HEK293 (cell line): ENCODE measurements around the gene SPON1.

Experiments used
- CTCF ChIA-PET: fragments of 350-600 bp; formaldehyde crosslinking; extraction: SDS; loops from one replicate; lab custom pipeline; 2021; ENCODE audit warnings: antibody characterized with exemption; lab: Yijun Ruan, JAX
- POLR2A ChIA-PET: fragments of 300-600 bp; formaldehyde crosslinking; extraction: SDS; loops from one replicate; lab custom pipeline; 2020; ENCODE audit warnings: antibody characterized with exemption, inconsistent platforms; lab: Yijun Ruan, JAX
- H3K27ac ChIP-seq: fragments of 200-500 bp; sonication (Bioruptor generic); 2 replicates; pipeline ENCODE4 v1.5.1; 2014; ENCODE audit warnings: low read depth, low read length, control low read depth, inconsistent platforms; ENCODE audit errors: extremely low read depth
- H3K36me3 ChIP-seq, 2 experiments: fragments of 200-500 bp in 1 of 2; sonication (Bioruptor generic) in 1 of 2; 1 replicate in 1 of 2; 2 replicates in 1 of 2; pipeline ENCODE4 v1.5.1; 2014 to 2017; ENCODE audit warnings: inconsistent platforms in 2 of 2, low read length in 2 of 2; ENCODE audit not compliant: control insufficient read depth in 2 of 2, insufficient read depth in 1 of 2
- H3K4me1 ChIP-seq: fragments of 200-500 bp; sonication (Bioruptor generic); 2 replicates; pipeline ENCODE4 v1.5.1; 2014; ENCODE audit warnings: mild to moderate bottlenecking, low read length, inconsistent platforms; ENCODE audit not compliant: control insufficient read depth, insufficient read depth
- H3K4me3 ChIP-seq: 2 replicates; pipeline ENCODE4 v1.5.1; 2011; ENCODE audit warnings: low read depth, mild to moderate bottlenecking, control low read depth, low read length, moderate library complexity
- H3K9me3 ChIP-seq: fragments of 200-500 bp; sonication (Bioruptor generic); 2 replicates; pipeline ENCODE4 v1.5.1; 2014; ENCODE audit warnings: low read depth, low read length, inconsistent platforms; ENCODE audit not compliant: control insufficient read depth, insufficient read depth
- FEZF1 ChIP-seq: fragments of 450-650 bp; formaldehyde crosslinking; IDR thresholded peaks from 2 replicates; pipeline ENCODE4 v1.5.1; 2016; ENCODE audit warnings: missing biosample characterization, missing genetic modification characterization
- HOXA7 ChIP-seq: sonication (generic); formaldehyde crosslinking; IDR thresholded peaks from 2 replicates; pipeline ENCODE4 v1.8.1; 2022; ENCODE audit warnings: missing genetic modification reagents, borderline replicate concordance
- IKZF3 ChIP-seq: fragments of 450-650 bp; IDR thresholded peaks from 2 replicates; pipeline ENCODE4 v1.5.0; 2018; ENCODE audit warnings: missing biosample characterization, mild to moderate bottlenecking, missing genetic modification characterization, moderate library complexity
- KLF9 ChIP-seq: fragments of 450-650 bp; formaldehyde crosslinking; IDR thresholded peaks from 2 replicates; pipeline ENCODE4 v1.5.1; 2016; ENCODE audit warnings: missing biosample characterization, missing genetic modification characterization, low read depth
- SALL2 ChIP-seq: fragments of 450-650 bp; formaldehyde crosslinking; IDR thresholded peaks from 2 replicates; pipeline ENCODE4 v1.5.0; 2017; ENCODE audit warnings: missing biosample characterization, mild to moderate bottlenecking, missing genetic modification characterization, borderline replicate concordance
- SETDB1 ChIP-seq: IDR thresholded peaks from one replicate; pipeline ENCODE4 v1.6.1; 2017; ENCODE audit warnings: mild to moderate bottlenecking, low read length, moderate library complexity, mixed read lengths; ENCODE audit not compliant: insufficient read length
- SP7 ChIP-seq: fragments of 450-650 bp; formaldehyde crosslinking; IDR thresholded peaks from 2 replicates; pipeline ENCODE4 v1.5.1; 2016; ENCODE audit warnings: missing biosample characterization, missing genetic modification characterization
- TCF7L2 ChIP-seq: IDR thresholded peaks from 2 replicates; pipeline ENCODE4 v1.6.1; 2011; ENCODE audit warnings: low read depth, mild to moderate bottlenecking, inconsistent platforms, low read length, moderate library complexity, borderline replicate concordance
- YY1 ChIP-seq: fragments of 450-650 bp; formaldehyde crosslinking; IDR thresholded peaks from 2 replicates; pipeline ENCODE4 v1.5.1; 2018; ENCODE audit warnings: missing biosample characterization, missing genetic modification characterization
- ZFP37 ChIP-seq: fragments of 450-650 bp; formaldehyde crosslinking; IDR thresholded peaks from 2 replicates; pipeline ENCODE4 v1.5.1; 2016; ENCODE audit warnings: missing biosample characterization, missing genetic modification characterization
- ZNF10 ChIP-seq: fragments of 450-650 bp; formaldehyde crosslinking; IDR thresholded peaks from 2 replicates; pipeline ENCODE4 v1.5.1; 2017; ENCODE audit warnings: missing biosample characterization, missing genetic modification characterization
- ZNF133 ChIP-seq: fragments of 450-650 bp; formaldehyde crosslinking; IDR thresholded peaks from 2 replicates; pipeline ENCODE4 v1.5.1; 2016; ENCODE audit warnings: missing biosample characterization, missing genetic modification characterization
- ZNF174 ChIP-seq: fragments of 450-650 bp; formaldehyde crosslinking; IDR thresholded peaks from 2 replicates; pipeline ENCODE4 v1.5.0; 2017; ENCODE audit warnings: missing biosample characterization, mild to moderate bottlenecking, missing genetic modification characterization
- ZNF175 ChIP-seq: fragments of 450-650 bp; formaldehyde crosslinking; IDR thresholded peaks from 2 replicates; pipeline ENCODE4 v1.5.1; 2016; ENCODE audit warnings: missing biosample characterization, missing genetic modification characterization
- ZNF211 ChIP-seq: fragments of 450-650 bp; formaldehyde crosslinking; IDR thresholded peaks from 2 replicates; pipeline ENCODE4 v1.5.1; 2016; ENCODE audit warnings: low read depth, missing biosample characterization, missing genetic modification characterization
- ZNF239 ChIP-seq: fragments of 450-650 bp; formaldehyde crosslinking; IDR thresholded peaks from 2 replicates; pipeline ENCODE4 v1.5.1; 2016; ENCODE audit warnings: missing biosample characterization, missing genetic modification characterization
- ZNF335 ChIP-seq: fragments of 450-650 bp; formaldehyde crosslinking; conservative IDR thresholded peaks from 2 replicates; pipeline ENCODE4 v1.5.1; 2016; ENCODE audit warnings: missing biosample characterization, missing genetic modification characterization
- ZNF350 ChIP-seq: fragments of 450-650 bp; formaldehyde crosslinking; IDR thresholded peaks from 2 replicates; pipeline ENCODE4 v1.5.0; 2017; ENCODE audit warnings: missing biosample characterization, mild to moderate bottlenecking, missing genetic modification characterization
- ZNF391 ChIP-seq: fragments of 450-650 bp; formaldehyde crosslinking; IDR thresholded peaks from 2 replicates; pipeline ENCODE4 v1.5.1; 2016; ENCODE audit warnings: low read depth, missing biosample characterization, missing genetic modification characterization, borderline replicate concordance
- ZNF48 ChIP-seq: fragments of 450-650 bp; formaldehyde crosslinking; IDR thresholded peaks from 2 replicates; pipeline ENCODE4 v1.5.1; 2016; ENCODE audit warnings: missing biosample characterization, missing genetic modification characterization
- ZNF501 ChIP-seq: fragments of 450-650 bp; formaldehyde crosslinking; IDR thresholded peaks from 2 replicates; pipeline ENCODE4 v1.5.1; 2016; ENCODE audit warnings: missing biosample characterization, missing genetic modification characterization
- ZNF529 ChIP-seq: fragments of 450-650 bp; formaldehyde crosslinking; IDR thresholded peaks from 2 replicates; pipeline ENCODE4 v1.5.1; 2017; ENCODE audit warnings: missing genetic modification characterization, missing biosample characterization; ENCODE audit not compliant: insufficient replicate concordance
- ZNF596 ChIP-seq: fragments of 450-650 bp; IDR thresholded peaks from 2 replicates; pipeline ENCODE4 v1.5.0; 2018; ENCODE audit warnings: missing biosample characterization, mild to moderate bottlenecking, missing genetic modification characterization, moderate library complexity
- ZNF660 ChIP-seq: fragments of 450-650 bp; IDR thresholded peaks from 2 replicates; pipeline ENCODE4 v1.5.1; 2018; ENCODE audit warnings: missing biosample characterization, mild to moderate bottlenecking, missing genetic modification characterization
- TF ChIP-seq, protein P1 (sequence below): fragments of 450-650 bp; formaldehyde crosslinking; IDR thresholded peaks from 2 replicates; pipeline ENCODE4 v1.5.1; 2016; ENCODE audit warnings: missing biosample characterization, missing genetic modification characterization, low read depth
- TF ChIP-seq, protein P2 (sequence below): fragments of 450-650 bp; formaldehyde crosslinking; IDR thresholded peaks from 2 replicates; pipeline ENCODE4 v1.5.1; 2016; ENCODE audit warnings: missing biosample characterization, missing genetic modification characterization, borderline replicate concordance
- TF ChIP-seq, protein P3 (sequence below): fragments of 450-650 bp; formaldehyde crosslinking; conservative IDR thresholded peaks from 2 replicates; pipeline ENCODE4 v1.5.1; 2016; ENCODE audit warnings: low read depth, missing biosample characterization, missing genetic modification characterization

Gene SPON1

DNA sequence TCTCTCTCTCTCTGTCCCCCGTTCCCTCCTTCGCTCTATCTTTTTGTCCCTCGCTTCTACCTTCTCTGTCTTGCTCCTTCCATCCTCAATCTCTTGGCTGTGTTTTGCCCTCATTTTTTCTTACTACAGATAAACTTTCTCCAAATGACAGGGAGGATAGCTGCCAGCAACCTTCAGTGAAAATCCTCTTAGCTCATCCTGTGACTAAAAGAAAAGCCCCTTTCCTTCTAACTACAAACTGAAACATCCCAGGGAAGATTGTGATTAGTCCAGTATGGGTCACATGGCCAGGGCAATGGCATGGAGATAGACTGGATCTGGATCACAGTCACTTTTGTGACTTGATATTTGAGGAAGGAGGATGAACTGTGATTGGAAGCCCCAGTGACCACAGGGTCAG is 10.4 kb downstream of the SPON1 start:
- no peaks in the 10 kb centered on the region for H3K4me1 ChIP-seq
- no peak overlapping the region for H3K27ac ChIP-seq
- no peaks in the 10 kb centered on the region for H3K9me3 ChIP-seq
- POLR2A ChIA-PET: no interaction called here
- no peak overlapping the region for H3K4me3 ChIP-seq
- no peaks in the 10 kb centered on the region for H3K36me3 ChIP-seq
- CTCF ChIA-PET: interaction anchor here (0.6 to 5.7 kb wide), 3 partner anchors 11 to 194 kb away, joined by 3 to 40 read pairs (median 4); partner anchors contain the start of gene SPON1
- TF ChIP-seq ZNF211 (no peak), TCF7L2 (no peak), ZFP37 (no peak), ZNF10 (no peak), IKZF3 (tag by site-specific recombination) (no peak), ZNF335 (tag by site-specific recombination) (no peak)
- TF ChIP-seq, protein P1, sequence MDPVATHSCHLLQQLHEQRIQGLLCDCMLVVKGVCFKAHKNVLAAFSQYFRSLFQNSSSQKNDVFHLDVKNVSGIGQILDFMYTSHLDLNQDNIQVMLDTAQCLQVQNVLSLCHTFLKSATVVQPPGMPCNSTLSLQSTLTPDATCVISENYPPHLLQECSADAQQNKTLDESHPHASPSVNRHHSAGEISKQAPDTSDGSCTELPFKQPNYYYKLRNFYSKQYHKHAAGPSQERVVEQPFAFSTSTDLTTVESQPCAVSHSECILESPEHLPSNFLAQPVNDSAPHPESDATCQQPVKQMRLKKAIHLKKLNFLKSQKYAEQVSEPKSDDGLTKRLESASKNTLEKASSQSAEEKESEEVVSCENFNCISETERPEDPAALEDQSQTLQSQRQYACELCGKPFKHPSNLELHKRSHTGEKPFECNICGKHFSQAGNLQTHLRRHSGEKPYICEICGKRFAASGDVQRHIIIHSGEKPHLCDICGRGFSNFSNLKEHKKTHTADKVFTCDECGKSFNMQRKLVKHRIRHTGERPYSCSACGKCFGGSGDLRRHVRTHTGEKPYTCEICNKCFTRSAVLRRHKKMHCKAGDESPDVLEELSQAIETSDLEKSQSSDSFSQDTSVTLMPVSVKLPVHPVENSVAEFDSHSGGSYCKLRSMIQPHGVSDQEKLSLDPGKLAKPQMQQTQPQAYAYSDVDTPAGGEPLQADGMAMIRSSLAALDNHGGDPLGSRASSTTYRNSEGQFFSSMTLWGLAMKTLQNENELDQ (tag by site-specific recombination): no peak
- TF ChIP-seq, protein P2, sequence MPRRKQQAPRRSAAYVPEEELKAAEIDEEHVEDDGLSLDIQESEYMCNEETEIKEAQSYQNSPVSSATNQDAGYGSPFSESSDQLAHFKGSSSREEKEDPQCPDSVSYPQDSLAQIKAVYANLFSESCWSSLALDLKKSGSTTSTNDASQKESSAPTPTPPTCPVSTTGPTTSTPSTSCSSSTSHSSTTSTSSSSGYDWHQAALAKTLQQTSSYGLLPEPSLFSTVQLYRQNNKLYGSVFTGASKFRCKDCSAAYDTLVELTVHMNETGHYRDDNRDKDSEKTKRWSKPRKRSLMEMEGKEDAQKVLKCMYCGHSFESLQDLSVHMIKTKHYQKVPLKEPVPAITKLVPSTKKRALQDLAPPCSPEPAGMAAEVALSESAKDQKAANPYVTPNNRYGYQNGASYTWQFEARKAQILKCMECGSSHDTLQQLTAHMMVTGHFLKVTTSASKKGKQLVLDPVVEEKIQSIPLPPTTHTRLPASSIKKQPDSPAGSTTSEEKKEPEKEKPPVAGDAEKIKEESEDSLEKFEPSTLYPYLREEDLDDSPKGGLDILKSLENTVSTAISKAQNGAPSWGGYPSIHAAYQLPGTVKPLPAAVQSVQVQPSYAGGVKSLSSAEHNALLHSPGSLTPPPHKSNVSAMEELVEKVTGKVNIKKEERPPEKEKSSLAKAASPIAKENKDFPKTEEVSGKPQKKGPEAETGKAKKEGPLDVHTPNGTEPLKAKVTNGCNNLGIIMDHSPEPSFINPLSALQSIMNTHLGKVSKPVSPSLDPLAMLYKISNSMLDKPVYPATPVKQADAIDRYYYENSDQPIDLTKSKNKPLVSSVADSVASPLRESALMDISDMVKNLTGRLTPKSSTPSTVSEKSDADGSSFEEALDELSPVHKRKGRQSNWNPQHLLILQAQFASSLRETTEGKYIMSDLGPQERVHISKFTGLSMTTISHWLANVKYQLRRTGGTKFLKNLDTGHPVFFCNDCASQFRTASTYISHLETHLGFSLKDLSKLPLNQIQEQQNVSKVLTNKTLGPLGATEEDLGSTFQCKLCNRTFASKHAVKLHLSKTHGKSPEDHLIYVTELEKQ (tag by site-specific recombination): no peak

DNA sequence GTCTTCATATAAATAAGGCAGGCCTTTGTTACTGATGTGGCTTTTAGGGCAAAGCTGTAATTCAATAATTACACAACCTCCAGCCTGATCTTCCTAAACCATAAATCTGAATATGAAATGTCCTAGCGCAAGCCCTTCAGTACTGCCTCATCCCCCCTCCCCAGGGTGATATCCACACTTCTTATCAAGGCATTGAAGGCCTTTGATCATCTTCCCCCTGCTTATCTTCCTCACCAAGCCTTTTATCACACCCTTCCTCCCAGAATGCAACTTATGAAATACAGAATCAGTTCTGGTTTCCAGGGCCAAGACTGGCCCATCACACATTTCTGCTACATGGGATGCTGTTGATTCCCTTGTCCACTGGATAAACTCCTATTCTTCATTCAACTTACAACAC is 12.1 kb downstream of the SPON1 start:
- no peaks in the 10 kb centered on the region for H3K36me3 ChIP-seq
- TF ChIP-seq KLF9 (tag by site-specific recombination) (no peak), ZNF529 (tag by site-specific recombination) (no peak), HOXA7 (CRISPR knock-in tag) (no peak), ZNF350 (no peak), ZNF391 (tag by site-specific recombination) (no peak), SALL2 (tag by site-specific recombination) (no peak), ZNF596 (tag by site-specific recombination) (no peak), ZNF48 (tag by site-specific recombination) (no peak), ZNF660 (tag by site-specific recombination) (no peak), SP7 (tag by site-specific recombination) (no peak), YY1 (tag by site-specific recombination) (no peak), ZNF239 (tag by site-specific recombination) (no peak), ZNF133 (tag by site-specific recombination) (no peak), SETDB1 (no peak), FEZF1 (tag by site-specific recombination) (no peak), ZNF175 (tag by site-specific recombination) (no peak), ZNF174 (tag by site-specific recombination) (no peak), ZNF501 (no peak)
- TF ChIP-seq, protein P3, sequence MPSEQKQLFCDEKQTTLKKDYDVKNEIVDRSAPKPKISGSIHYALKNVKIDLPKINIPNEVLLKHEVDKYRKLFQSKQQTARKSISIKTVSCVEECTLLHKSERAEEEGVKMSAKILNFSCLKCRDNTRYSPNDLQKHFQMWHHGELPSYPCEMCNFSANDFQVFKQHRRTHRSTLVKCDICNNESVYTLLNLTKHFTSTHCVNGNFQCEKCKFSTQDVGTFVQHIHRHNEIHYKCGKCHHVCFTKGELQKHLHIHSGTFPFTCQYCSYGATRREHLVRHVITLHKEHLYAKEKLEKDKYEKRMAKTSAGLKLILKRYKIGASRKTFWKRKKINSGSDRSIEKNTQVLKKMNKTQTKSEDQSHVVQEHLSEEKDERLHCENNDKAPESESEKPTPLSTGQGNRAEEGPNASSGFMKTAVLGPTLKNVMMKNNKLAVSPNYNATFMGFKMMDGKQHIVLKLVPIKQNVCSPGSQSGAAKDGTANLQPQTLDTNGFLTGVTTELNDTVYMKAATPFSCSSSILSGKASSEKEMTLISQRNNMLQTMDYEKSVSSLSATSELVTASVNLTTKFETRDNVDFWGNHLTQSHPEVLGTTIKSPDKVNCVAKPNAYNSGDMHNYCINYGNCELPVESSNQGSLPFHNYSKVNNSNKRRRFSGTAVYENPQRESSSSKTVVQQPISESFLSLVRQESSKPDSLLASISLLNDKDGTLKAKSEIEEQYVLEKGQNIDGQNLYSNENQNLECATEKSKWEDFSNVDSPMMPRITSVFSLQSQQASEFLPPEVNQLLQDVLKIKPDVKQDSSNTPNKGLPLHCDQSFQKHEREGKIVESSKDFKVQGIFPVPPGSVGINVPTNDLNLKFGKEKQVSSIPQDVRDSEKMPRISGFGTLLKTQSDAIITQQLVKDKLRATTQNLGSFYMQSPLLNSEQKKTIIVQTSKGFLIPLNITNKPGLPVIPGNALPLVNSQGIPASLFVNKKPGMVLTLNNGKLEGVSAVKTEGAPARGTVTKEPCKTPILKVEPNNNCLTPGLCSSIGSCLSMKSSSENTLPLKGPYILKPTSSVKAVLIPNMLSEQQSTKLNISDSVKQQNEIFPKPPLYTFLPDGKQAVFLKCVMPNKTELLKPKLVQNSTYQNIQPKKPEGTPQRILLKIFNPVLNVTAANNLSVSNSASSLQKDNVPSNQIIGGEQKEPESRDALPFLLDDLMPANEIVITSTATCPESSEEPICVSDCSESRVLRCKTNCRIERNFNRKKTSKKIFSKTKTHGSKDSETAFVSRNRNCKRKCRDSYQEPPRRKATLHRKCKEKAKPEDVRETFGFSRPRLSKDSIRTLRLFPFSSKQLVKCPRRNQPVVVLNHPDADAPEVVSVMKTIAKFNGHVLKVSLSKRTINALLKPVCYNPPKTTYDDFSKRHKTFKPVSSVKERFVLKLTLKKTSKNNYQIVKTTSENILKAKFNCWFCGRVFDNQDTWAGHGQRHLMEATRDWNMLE (tag by site-specific recombination): no peak
- no peak overlapping the region for H3K27ac ChIP-seq
- POLR2A ChIA-PET: no interaction called here
- no peaks in the 10 kb centered on the region for H3K4me1 ChIP-seq
- no peak overlapping the region for H3K4me3 ChIP-seq
- CTCF ChIA-PET: interaction anchor here (0.5 to 1.1 kb wide), 2 partner anchors 174 to 197 kb away, joined by 3 read pairs; no protein-coding TSS in a partner anchor
- H3K9me3 ChIP-seq: no peaks in the 10 kb centered on the region
